H9 (cell line): ENCODE data around the gene COPB2. TPM values are rescaled to one million over a fixed set of nuclear protein-coding genes. Genes with fewer than 3 reads are reported as not detected.

Source experiments
- DNase-seq: peaks from one replicate; pipeline ENCODE4 v3.0.0-alpha.2; 2017
- H2AFZ ChIP-seq: one replicate; pipeline ENCODE4 v1.6.1; 2013; ENCODE audit warnings: mild to moderate bottlenecking, low read length, control low read depth, moderate library complexity
- H2AK5ac ChIP-seq: 2 replicates; pipeline ENCODE4 v1.6.1; 2013; ENCODE audit warnings: low read length, control low read depth, mixed read lengths; ENCODE audit not compliant: insufficient read length
- H2BK120ac ChIP-seq: one replicate; pipeline ENCODE4 v1.6.1; 2013; ENCODE audit warnings: low read depth, mild to moderate bottlenecking, low read length, control low read depth, inconsistent platforms; ENCODE audit not compliant: poor library complexity, severe bottlenecking
- H2BK12ac ChIP-seq: 2 replicates; pipeline ENCODE4 v1.6.1; 2013; ENCODE audit warnings: low read length, control low read depth, mixed read lengths, low read depth; ENCODE audit not compliant: insufficient read length
- H2BK15ac ChIP-seq: 2 replicates; pipeline ENCODE4 v1.6.1; 2013; ENCODE audit warnings: low read depth, low read length, control low read depth
- H2BK20ac ChIP-seq: one replicate; pipeline ENCODE4 v1.6.1; 2013; ENCODE audit warnings: low read depth, mild to moderate bottlenecking, low read length, control low read depth, inconsistent platforms; ENCODE audit not compliant: poor library complexity, severe bottlenecking
- H2BK5ac ChIP-seq: 2 replicates; pipeline ENCODE4 v1.6.1; 2013; ENCODE audit warnings: low read length, control low read depth, mixed read lengths; ENCODE audit not compliant: insufficient read length
- H3K14ac ChIP-seq: 2 replicates; pipeline ENCODE4 v1.6.1; 2013; ENCODE audit warnings: low read length, control low read depth; ENCODE audit not compliant: insufficient read depth
- H3K18ac ChIP-seq: 2 replicates; pipeline ENCODE4 v1.6.1; 2013; ENCODE audit warnings: low read depth, mild to moderate bottlenecking, mixed read lengths, low read length, control low read depth; ENCODE audit not compliant: insufficient read length
- H3K23ac ChIP-seq: 2 replicates; pipeline ENCODE4 v1.6.1; 2013; ENCODE audit warnings: low read length, control low read depth, mixed read lengths, low read depth; ENCODE audit not compliant: insufficient read length
- H3K23me2 ChIP-seq: 2 replicates; pipeline ENCODE4 v1.6.1; 2013; ENCODE audit warnings: low read depth, mild to moderate bottlenecking, mixed read lengths, low read length, control low read depth; ENCODE audit not compliant: insufficient read length, poor library complexity, severe bottlenecking
- H3K27ac ChIP-seq: 2 replicates; pipeline ENCODE4 v1.5.1; 2013; ENCODE audit warnings: low read length, control low read depth, mixed read lengths, low read depth; ENCODE audit not compliant: insufficient read length
- H3K27me3 ChIP-seq: 2 replicates; pipeline ENCODE4 v1.6.1; 2013; ENCODE audit warnings: low read length, control low read depth, inconsistent platforms; ENCODE audit not compliant: insufficient read depth
- H3K4ac ChIP-seq: 2 replicates; pipeline ENCODE4 v1.6.1; 2013; ENCODE audit warnings: low read depth, mild to moderate bottlenecking, control low read depth, inconsistent platforms, low read length, moderate library complexity
- H3K4me1 ChIP-seq: 2 replicates; pipeline ENCODE4 v1.6.1; 2013; ENCODE audit warnings: low read length, control low read depth, inconsistent platforms; ENCODE audit not compliant: insufficient read depth
- H3K4me2 ChIP-seq: 2 replicates; pipeline ENCODE4 v1.6.1; 2013; ENCODE audit warnings: low read length, control low read depth, mixed read lengths; ENCODE audit not compliant: insufficient read length, insufficient read depth
- H3K56ac ChIP-seq: 2 replicates; pipeline ENCODE4 v1.6.1; 2013; ENCODE audit warnings: low read depth, mild to moderate bottlenecking, mixed read lengths, low read length, control low read depth; ENCODE audit not compliant: insufficient read length
- H3K79me1 ChIP-seq: 2 replicates; pipeline ENCODE4 v1.6.1; 2013; ENCODE audit warnings: low read depth, mild to moderate bottlenecking, moderate library complexity, low read length, control low read depth, inconsistent platforms; ENCODE audit not compliant: insufficient read depth, poor library complexity, severe bottlenecking
- H3K79me2 ChIP-seq: 2 replicates; pipeline ENCODE4 v1.6.1; 2013; ENCODE audit warnings: low read length, control low read depth, inconsistent platforms; ENCODE audit not compliant: insufficient read depth
- H3K9ac ChIP-seq: 2 replicates; pipeline ENCODE4 v1.6.1; 2013; ENCODE audit warnings: low read length, control low read depth, mixed read lengths; ENCODE audit not compliant: insufficient read length; ENCODE audit errors: extremely low read depth
- H3K9me3 ChIP-seq: one replicate; pipeline ENCODE4 v1.6.1; 2013; ENCODE audit warnings: low read depth, low read length, inconsistent platforms; ENCODE audit not compliant: control insufficient read depth
- H3T11ph ChIP-seq: one replicate; pipeline ENCODE4 v1.6.1; 2013; ENCODE audit warnings: mild to moderate bottlenecking, low read length, control low read depth, inconsistent platforms
- H4K20me1 ChIP-seq: one replicate; pipeline ENCODE4 v1.6.1; 2013; ENCODE audit not compliant: control insufficient read depth, insufficient read length, insufficient read depth
- H4K5ac ChIP-seq: 2 replicates; pipeline ENCODE4 v1.6.1; 2013; ENCODE audit warnings: low read depth, mild to moderate bottlenecking, mixed read lengths, low read length, control low read depth; ENCODE audit not compliant: insufficient read length
- H4K8ac ChIP-seq: replicated peaks from 2 replicates; pipeline ENCODE4 v1.6.1; 2013; ENCODE audit warnings: low read length, control low read depth, mixed read lengths, low read depth; ENCODE audit not compliant: insufficient read length
- H4K91ac ChIP-seq: 2 replicates; pipeline ENCODE4 v1.6.1; 2013; ENCODE audit warnings: low read depth, mild to moderate bottlenecking, moderate library complexity, mixed read lengths, low read length, control low read depth; ENCODE audit not compliant: insufficient read length
- H3K27ac Mint-ChIP-seq, 3 experiments: 2 replicates in 2 of 3; 3 replicates in 1 of 3; pipeline ENCODE4 v1.8.0; 2020 to 2021; ENCODE audit warnings: mixed read lengths in 3 of 3, mild to moderate bottlenecking in 1 of 3, moderate library complexity in 1 of 3
- H3K27me3 Mint-ChIP-seq: 2 replicates; pipeline ENCODE4 v1.8.0; 2021; ENCODE audit warnings: low read depth, mild to moderate bottlenecking, moderate library complexity, mixed read lengths
- H3K36me3 Mint-ChIP-seq, 3 experiments: 2 replicates in 2 of 3; 3 replicates in 1 of 3; pipeline ENCODE4 v1.8.0; 2020 to 2021; ENCODE audit warnings: low read depth in 3 of 3, mixed read lengths in 3 of 3; ENCODE audit not compliant: insufficient read depth in 1 of 3
- H3K4me1 Mint-ChIP-seq, 2 experiments: 2 replicates each; pipeline ENCODE4 v1.8.0; 2020; ENCODE audit warnings: mixed read lengths in 2 of 2
- H3K4me3 Mint-ChIP-seq, 2 experiments: 2 replicates in 1 of 2; 3 replicates in 1 of 2; pipeline ENCODE4 v1.8.0; 2020 to 2021; ENCODE audit warnings: mild to moderate bottlenecking in 2 of 2, mixed read lengths in 2 of 2, moderate library complexity in 1 of 2
- H3K9me3 Mint-ChIP-seq, 2 experiments: 2 replicates in 1 of 2; 3 replicates in 1 of 2; pipeline ENCODE4 v1.8.0; 2020; ENCODE audit warnings: mild to moderate bottlenecking in 2 of 2, mixed read lengths in 2 of 2, moderate library complexity in 1 of 2
- CTCF ChIP-seq: fragments of 200-600 bp; sonication (generic); conservative IDR thresholded peaks from 3 replicates; pipeline ENCODE4 v1.8.0; 2021; ENCODE audit warnings: antibody characterized with exemption, mild to moderate bottlenecking
- WGBS: extraction: QIAGEN DNeasy Blood & Tissue Kit; methylation state at CpG from one replicate; pipeline ENCODE4 v1.1.7; 2013; ENCODE audit warnings: missing lambda C conversion rate, low lambda C conversion rate, mixed read lengths; ENCODE audit not compliant: insufficient read length; ENCODE audit errors: extremely low coverage; 5-methylcytosine and 5-hydroxymethylcytosine counted together
- total RNA-seq: library from RNA; stranded (reverse); gene quantifications from 2 replicates; pipeline ENCODE4 v1.2.1, GENCODE V29; 2021

COPB2 gene
- total RNA-seq, 1 experiment from 2014 or later, result 121 TPM

GRCh38 chr3:139346771-139347170 is 42.7 kb downstream of the COPB2 start:
- Histone ChIP-seq H4K20me1 (no peaks in the 10 kb centered on the region), H2BK12ac (no peak overlapping the region), H2BK120ac (no peak overlapping the region), H3K56ac (no peak overlapping the region), H3K9me3 (no peaks in the 10 kb centered on the region), H3T11ph (no peak overlapping the region), H3K9ac (no peak overlapping the region), H3K23ac (no peak overlapping the region), H4K8ac (no peak overlapping the region), H3K4ac (no peak overlapping the region), H4K5ac (no peak overlapping the region), H3K18ac (no peak overlapping the region), H3K27ac (no peak overlapping the region), H2BK15ac (no peak overlapping the region), H3K4me2 (no peak overlapping the region), H3K27me3 (no peaks in the 10 kb centered on the region), H2AK5ac (no peak overlapping the region), H3K79me1 (peaks cover 2% of the 10 kb centered on the region), H2BK5ac (no peak overlapping the region), H3K23me2 (peaks cover 3% of the 10 kb centered on the region), H3K79me2 (peaks cover 2% of the 10 kb centered on the region; the same call in 1 of the 2 replicates), H2AFZ (no peak overlapping the region), H4K91ac (no peak overlapping the region), H3K14ac (no peak overlapping the region), H3K4me1 (no peaks in the 10 kb centered on the region), H2BK20ac (no peak overlapping the region)
- WGBS, result no CpG with 5 or more reads among the region's 2 CpGs
- Mint-ChIP-seq H3K27me3 (peaks cover 14% of the 10 kb centered on the region), H3K4me1 (no peaks in the 10 kb centered on the region), H3K4me3 (no peak overlapping the region), H3K36me3 (peaks cover 8 to 39% (median 31%) of the 10 kb centered on the region in 3 experiments; a peak in 5 of 7 replicates), H3K9me3 (peaks cover 0 to 5% of the 10 kb centered on the region in 2 experiments; a peak in 2 of 5 replicates), H3K27ac (no peak overlapping the region)
- TF ChIP-seq CTCF, result no peak
- DNase-seq, result no peak
